Glomerular visceral epithelial cell (primary cell): Measurements from ENCODE around the gene DHTKD1.
"Not testable (repeated sequence)": the region's sequence is repeated elsewhere in the genome, so short reads cannot be mapped to it uniquely, and the experiment has no call there.

ENCODE experiments used
- DNase-seq: peaks from one replicate; pipeline ENCODE4 v3.0.0-alpha.2; 2016; ENCODE audit errors: extremely low spot score

DHTKD1 gene

DNA sequence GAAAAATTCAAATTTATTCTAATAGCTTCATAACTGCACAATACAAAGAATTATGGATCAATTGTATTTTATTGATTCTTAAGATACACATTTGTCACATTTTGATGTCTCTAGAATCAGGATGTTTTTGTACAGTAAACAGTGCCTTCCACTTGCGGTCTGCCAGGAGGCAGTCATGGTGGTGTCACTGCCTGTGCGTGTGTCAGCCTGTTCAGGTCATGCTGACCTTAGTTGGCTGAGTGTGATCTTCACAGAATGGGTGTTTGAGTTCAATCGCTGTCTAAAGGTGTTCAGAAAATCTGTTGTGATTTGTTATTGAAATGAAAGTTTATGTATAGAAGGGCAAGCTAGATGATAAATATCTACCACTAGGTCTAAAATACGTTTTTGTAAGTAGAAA lies 81.4 kb downstream of the DHTKD1 start:
- no peak for DNase-seq

DNA sequence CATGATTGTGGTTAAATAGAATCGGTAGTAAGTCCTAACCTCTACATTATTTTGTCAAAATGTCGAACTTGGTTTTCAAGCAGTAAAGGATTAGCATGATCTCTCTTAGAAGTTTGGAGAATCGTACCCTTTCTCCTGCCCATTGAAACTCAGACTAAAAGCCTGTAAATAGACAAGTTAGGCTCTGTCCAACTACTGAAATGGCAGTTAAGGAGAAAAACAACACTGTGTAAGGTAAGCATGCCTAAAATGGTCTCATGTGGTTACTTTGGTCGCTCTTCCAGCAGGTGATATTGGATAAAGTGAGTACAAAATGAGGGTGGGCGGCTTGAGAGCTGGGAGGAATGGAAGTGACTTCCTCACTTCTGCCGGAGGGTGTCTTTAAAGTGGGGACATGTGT lies 85.8 kb downstream of the DHTKD1 start:
- no peak for DNase-seq

DNA sequence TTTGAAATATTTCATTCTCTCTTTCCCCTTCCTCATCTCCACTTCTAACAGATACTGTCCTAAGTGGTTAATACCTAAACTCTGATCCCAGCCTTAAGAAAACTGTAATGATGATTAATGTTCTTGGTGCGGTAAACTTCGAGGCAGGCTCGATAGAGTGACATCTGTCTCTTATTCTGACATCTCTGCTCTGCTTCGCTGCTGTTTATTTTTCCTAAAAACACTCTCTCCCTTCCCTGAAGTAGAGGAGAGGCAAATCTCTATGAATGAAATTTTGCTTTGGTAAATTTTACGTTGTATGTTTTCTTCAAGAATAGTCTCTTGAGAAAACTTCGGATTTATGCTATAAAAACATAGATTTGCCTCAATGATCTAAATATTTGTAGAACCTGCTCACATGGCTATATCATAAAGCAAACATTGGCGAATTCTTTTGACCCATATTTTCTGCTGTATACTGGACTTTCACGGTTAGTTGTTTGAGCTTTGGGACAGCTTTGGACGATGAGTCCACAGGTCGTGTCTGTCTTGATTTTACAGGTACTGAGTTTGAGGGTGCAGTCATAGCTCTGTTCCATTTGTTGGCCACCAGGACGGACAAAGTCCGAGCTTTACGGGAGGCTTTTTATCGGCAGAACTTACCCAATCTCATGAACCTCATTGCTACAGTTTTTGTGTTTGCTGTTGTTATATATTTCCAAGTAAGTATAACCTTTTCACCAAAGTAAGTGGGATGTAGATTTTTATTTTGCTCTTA lies 87.8 kb downstream of the DHTKD1 start:
- no peak for DNase-seq

DNA sequence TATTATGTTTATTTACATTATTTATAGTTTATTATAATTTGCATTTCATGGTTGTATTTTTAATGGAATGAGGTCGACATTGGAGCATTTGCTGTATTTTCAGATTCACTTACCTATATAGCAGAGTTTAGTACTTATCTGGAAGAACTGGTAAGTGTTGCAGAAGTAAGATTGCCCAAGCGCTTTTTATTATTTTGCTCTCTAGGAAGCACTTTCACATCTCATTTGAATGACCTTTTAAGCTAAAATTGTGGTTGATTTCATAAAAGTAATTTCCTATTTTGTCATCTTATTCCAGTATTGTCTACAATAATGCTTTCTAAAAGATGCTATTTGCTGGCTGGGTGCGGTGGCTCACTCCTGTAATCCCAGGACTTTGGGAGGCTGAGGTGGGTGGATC lies 89.4 kb downstream of the DHTKD1 start:
- no peak for DNase-seq

DNA sequence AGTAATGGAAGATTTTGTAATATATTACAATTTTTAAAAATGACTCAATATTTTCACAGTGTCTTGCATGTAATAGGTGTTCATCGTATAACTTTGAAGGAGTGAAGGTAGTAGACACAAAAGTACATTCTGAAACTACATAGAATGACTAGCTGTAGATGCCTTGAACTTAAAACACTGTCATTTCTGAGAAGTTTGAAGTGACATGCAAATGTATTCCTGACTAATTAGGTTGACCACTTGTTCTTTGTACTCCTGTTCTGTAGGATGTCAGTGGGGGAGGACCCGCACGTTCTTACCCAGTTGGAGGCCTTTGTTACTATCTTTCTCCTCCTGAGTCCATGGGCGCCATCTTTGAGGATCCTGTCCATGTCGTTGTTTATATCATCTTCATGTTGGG lies 91.9 kb downstream of the DHTKD1 start:
- no peak for DNase-seq

DNA sequence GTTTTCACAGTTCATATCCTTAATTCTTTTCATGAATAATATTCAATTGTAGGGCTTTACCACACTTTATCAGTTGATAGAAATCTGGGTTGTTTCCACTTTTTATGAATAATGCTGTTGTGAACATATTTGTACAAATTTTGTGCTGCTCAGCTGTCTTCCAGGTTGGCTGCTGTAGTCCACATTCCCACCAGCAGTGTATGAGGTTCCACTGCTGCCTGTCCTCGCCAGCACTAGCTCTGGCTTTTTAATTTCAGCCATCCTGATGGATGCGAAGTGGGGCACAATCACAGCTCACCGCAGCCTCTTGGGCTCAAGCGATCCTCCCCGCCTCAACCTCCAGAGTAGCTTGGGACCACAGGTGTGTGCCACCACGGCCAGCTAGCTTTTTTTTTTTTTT lies 94.2 kb downstream of the DHTKD1 start:
- DNase-seq: no peak

DNA sequence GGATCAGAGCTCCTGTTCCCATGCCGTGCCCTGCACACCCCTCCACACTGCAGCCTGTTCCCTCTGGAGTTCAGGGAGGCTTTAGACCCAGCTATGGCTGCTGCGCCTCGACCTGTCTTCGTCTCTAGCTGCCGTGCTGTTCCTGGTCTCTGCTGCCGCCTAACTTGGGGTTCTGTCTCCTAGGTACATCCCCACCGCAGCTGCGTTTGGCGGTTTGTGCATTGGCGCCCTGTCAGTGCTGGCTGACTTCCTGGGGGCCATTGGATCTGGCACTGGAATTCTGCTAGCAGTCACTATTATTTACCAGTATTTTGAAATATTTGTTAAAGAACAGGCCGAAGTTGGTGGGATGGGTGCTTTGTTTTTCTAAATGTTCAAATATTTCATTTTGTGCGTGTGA lies 95.3 kb downstream of the DHTKD1 start:
- no peak for DNase-seq

DNA sequence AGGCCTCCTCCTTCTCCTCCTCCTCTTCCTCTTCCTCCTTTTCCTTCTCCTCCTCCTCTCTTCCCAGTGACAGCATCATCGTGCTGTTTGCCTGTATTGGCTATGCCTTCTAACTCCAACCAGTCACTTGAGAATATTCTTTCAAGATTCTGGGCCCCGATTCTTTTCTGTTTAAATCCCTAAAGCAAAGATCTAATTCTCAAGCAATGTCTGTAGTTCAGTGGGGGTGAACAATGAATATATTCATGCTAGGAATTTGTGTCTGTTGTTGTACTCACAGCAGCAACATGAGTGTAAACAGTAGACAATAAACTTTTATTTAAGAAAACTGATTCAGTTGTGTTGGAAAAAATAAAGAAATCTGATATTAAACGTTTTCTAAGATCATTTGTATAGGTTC lies 96.3 kb downstream of the DHTKD1 start:
- no peak for DNase-seq

DNA sequence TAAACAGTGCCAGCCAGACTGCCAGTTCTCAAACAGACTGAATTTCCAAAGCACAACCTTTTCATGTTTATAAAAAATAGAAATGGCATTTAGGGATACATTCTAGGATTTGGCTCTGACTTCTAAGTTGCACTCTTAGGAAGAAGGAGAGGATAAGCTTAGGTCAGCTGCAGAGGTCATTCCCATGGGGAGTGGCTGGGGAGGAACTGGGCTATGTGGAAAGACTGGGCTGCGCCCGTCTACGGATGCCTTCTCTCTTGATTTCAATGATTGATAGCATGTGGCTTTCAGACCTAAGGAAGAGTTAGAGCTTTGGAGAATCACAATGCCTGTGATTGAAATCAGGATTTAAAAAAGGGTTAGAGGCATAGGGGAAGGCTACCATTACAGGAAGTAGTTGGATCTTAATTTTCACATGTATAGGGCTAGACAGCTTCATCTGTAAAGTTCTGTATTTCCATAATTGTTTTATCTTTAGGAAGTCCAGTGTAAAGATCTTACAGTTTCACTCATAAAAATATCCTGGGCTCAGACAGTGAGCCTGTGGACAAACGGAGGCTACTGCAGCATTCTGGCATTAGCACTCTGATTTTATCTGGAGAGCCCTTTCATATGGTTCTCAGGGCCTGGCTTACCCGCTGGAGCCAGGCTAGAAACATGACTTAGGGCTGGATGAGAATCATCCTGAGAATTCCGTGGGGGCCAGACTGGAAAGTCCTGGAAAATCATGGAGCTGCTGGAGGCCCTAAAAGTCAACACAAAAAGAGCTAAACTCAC lies 97.4 kb downstream of the DHTKD1 start:
- no peak for DNase-seq

DNA sequence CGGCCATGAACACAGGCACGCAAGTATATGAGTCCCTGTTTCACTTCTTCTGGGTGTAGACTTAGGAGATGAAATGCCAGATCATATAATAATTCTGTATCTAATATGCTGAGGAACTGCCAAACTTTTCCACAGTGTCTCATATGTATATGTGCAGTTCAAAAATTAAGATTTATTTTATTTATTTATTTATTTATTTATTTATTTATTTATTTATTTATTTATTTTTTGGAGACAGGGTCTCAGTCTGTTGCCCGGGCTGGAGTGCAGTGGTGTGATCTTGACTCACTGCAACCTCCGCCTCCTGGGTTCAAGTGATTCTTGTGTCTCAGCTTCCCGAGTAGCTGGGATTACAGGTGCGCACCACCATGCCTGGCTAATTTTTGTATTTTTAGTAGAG lies 102.8 kb downstream of the DHTKD1 start:
- DNase-seq: not testable (repeated sequence)
